Measurements from ENCODE around the gene MUCL3.

Gene MUCL3

GRCh38 chr6:30939473-30939872, 1.3 kb upstream of the MUCL3 start:
- DNase-seq (ENCODE audit: low spot score) = no peak

- DNase-seq (ENCODE audit: low spot score) = no peak
Observed at GRCh38 chr6:30942338-30943060, 1.7 kb downstream of the MUCL3 start.

GRCh38 chr6:30944051-30944450, 3.3 kb downstream of the MUCL3 start:
- DNase-seq (ENCODE audit: low spot score) = no peak

- no peak for DNase-seq (ENCODE audit: low spot score)
Observed at GRCh38 chr6:30945281-30945680, 4.5 kb downstream of the MUCL3 start.

- no peak for DNase-seq (ENCODE audit: low spot score)
Observed at GRCh38 chr6:30947231-30947630, 6.5 kb downstream of the MUCL3 start.

- no peak for DNase-seq (ENCODE audit: low spot score)
Observed at GRCh38 chr6:30948811-30949210, 8.0 kb downstream of the MUCL3 start.

GRCh38 chr6:30951907-30952469, 11.2 kb downstream of the MUCL3 start:
- no peak for DNase-seq (ENCODE audit: low spot score)

- no peak for DNase-seq (ENCODE audit: low spot score)
Observed at GRCh38 chr6:30954631-30955366, 14.0 kb downstream of the MUCL3 start.

- DNase-seq (ENCODE audit: low spot score) = peak; percentile 16
Observed at GRCh38 chr6:30955367-30956042, 14.7 kb downstream of the MUCL3 start.

- DNase-seq (ENCODE audit: low spot score) = no peak
Observed at GRCh38 chr6:30957716-30958115, 16.9 kb downstream of the MUCL3 start.

GRCh38 chr6:30960907-30961673, 20.3 kb downstream of the MUCL3 start:
- no peak for DNase-seq (ENCODE audit: low spot score)

GRCh38 chr6:30962716-30963115, 21.9 kb downstream of the MUCL3 start:
- DNase-seq (ENCODE audit: low spot score) = no peak

- no peak for DNase-seq (ENCODE audit: low spot score)
Observed at GRCh38 chr6:30963641-30964040, 22.9 kb downstream of the MUCL3 start.

GRCh38 chr6:30964075-30964474, 23.3 kb downstream of the MUCL3 start:
- no peak for DNase-seq (ENCODE audit: low spot score)

- no peak for DNase-seq (ENCODE audit: low spot score)
Observed at GRCh38 chr6:30965140-30965601, 24.4 kb downstream of the MUCL3 start.

- no peak for DNase-seq (ENCODE audit: low spot score)
Observed at GRCh38 chr6:30966154-30966553, 25.4 kb downstream of the MUCL3 start.

- peak; percentile 29 for DNase-seq (ENCODE audit: low spot score)
Observed at GRCh38 chr6:30969171-30969570, 28.4 kb downstream of the MUCL3 start.

- no peak for DNase-seq (ENCODE audit: low spot score)
Observed at GRCh38 chr6:30970946-30971345, 30.2 kb downstream of the MUCL3 start.

- DNase-seq (ENCODE audit: low spot score) = no peak
Observed at GRCh38 chr6:30972816-30973215, 32.0 kb downstream of the MUCL3 start.

GRCh38 chr6:30974490-30975252, 33.9 kb downstream of the MUCL3 start:
- DNase-seq (ENCODE audit: low spot score) = no peak

- DNase-seq (ENCODE audit: low spot score) = no peak
Observed at GRCh38 chr6:30979141-30979540, 38.4 kb downstream of the MUCL3 start.
